Uterus (tissue), 2 donors: ENCODE data around the gene SP140L.

Experiments used
- CTCF ChIP-seq, 4 experiments: fragments of 200-600 bp in 2 of 4; fragments of 450-650 bp in 2 of 4; sonication (generic) in 2 of 4; IDR thresholded peaks; one replicate each; pipeline ENCODE4 v1.5.1; 2016 to 2019; ENCODE audit warnings: antibody characterized with exemption in 4 of 4, mild to moderate bottlenecking in 2 of 4, moderate library complexity in 1 of 4
- POLR2A ChIP-seq, 2 donors: fragments of 450-650 bp; IDR thresholded peaks; one replicate each; pipeline ENCODE4 v1.6.1; 2016; ENCODE audit warnings: antibody characterized with exemption in 2 of 2, mild to moderate bottlenecking in 1 of 2, moderate library complexity in 1 of 2

GRCh38 chr2:230384986-230385385 is 58.0 kb downstream of the SP140L start:
- no peak for TF ChIP-seq CTCF (IDR thresholded peaks at IDR 0.05)
- TF ChIP-seq POLR2A (IDR thresholded peaks at IDR 0.05) = no peak
